Spleen (tissue), 11 donors: ENCODE results near the gene CHST13. TPM values are rescaled to one million over a fixed set of nuclear protein-coding genes. Genes with fewer than 3 reads are reported as not detected.
A peak's percentile ranks its signal among the peaks of the same experiment; 100 is the strongest.

Experiments used
- DNase-seq: peaks from one replicate; pipeline ENCODE4 v3.0.0-alpha.2; 2020
- H3K27ac ChIP-seq, 8 donors: fragments of 200-600 bp; sonication (generic) in 7 of 8; 1 replicate in 4 of 8; 2 replicates in 4 of 8; pipeline versions ENCODE4 v1.5.0 to v1.8.0; 2016 to 2021; ENCODE audit warnings: inconsistent platforms in 4 of 8, mild to moderate bottlenecking in 4 of 8, moderate library complexity in 1 of 8
- H3K27me3 ChIP-seq, 7 donors: fragments of 200-600 bp; sonication (generic) in 6 of 7; replicated peaks in 1 of 7; 1 replicate in 4 of 7; 2 replicates in 3 of 7; pipeline versions ENCODE4 v1.5.0 to v1.8.0; 2016 to 2021; ENCODE audit warnings: inconsistent platforms in 3 of 7, mild to moderate bottlenecking in 1 of 7
- H3K36me3 ChIP-seq, 6 donors: fragments of 200-600 bp; sonication (generic) in 5 of 6; 1 replicate in 4 of 6; 2 replicates in 2 of 6; pipeline versions ENCODE4 v1.5.0 to v1.8.0; 2016 to 2021; ENCODE audit warnings: inconsistent platforms in 2 of 6
- H3K4me1 ChIP-seq, 6 donors: fragments of 200-600 bp; sonication (generic) in 5 of 6; 1 replicate in 3 of 6; 2 replicates in 3 of 6; pipeline versions ENCODE4 v1.5.0 to v1.8.0; 2016 to 2021; ENCODE audit warnings: inconsistent platforms in 3 of 6
- H3K4me3 ChIP-seq, 8 donors: fragments of 200-600 bp; sonication (generic) in 7 of 8; 1 replicate in 4 of 8; 2 replicates in 4 of 8; pipeline versions ENCODE4 v1.5.0 to v1.8.0; 2016 to 2021; ENCODE audit warnings: inconsistent platforms in 4 of 8, mild to moderate bottlenecking in 4 of 8, moderate library complexity in 2 of 8
- H3K9me3 ChIP-seq, 8 donors: fragments of 200-600 bp; sonication (generic) in 7 of 8; 1 replicate in 4 of 8; 2 replicates in 4 of 8; pipeline versions ENCODE4 v1.5.0 to v1.8.0; 2016 to 2021; ENCODE audit warnings: inconsistent platforms in 4 of 8
- CTCF ChIP-seq, 11 experiments: fragments of 200-600 bp in 7 of 11; fragments of 450-650 bp in 4 of 11; sonication (generic) in 4 of 11; IDR thresholded peaks in 8 of 11; conservative IDR thresholded peaks in 3 of 11; 1 replicate in 7 of 11; 2 replicates in 4 of 11; pipeline versions ENCODE4 v1.4.0 to v1.8.0; 2016 to 2021; ENCODE audit warnings: antibody characterized with exemption in 11 of 11, inconsistent platforms in 4 of 11, mild to moderate bottlenecking in 1 of 11
- POLR2A ChIP-seq, 3 donors: fragments of 450-650 bp; IDR thresholded peaks; one replicate each; pipeline ENCODE4 v1.5.1; 2017; ENCODE audit warnings: antibody characterized with exemption in 3 of 3, mild to moderate bottlenecking in 1 of 3
- POLR2AphosphoS5 ChIP-seq, 3 donors: sonication (generic); formaldehyde crosslinking; IDR thresholded peaks; one replicate each; pipeline ENCODE4 v1.5.1; 2017; ENCODE audit warnings: antibody characterized with exemption in 3 of 3
- WGBS, 5 donors: extraction: QIAGEN DNeasy Blood & Tissue Kit in 3 of 5; methylation state at CpG; one replicate each; pipeline versions ENCODE4 v1.1.5 to v1.1.7; 2013 to 2018; 5-methylcytosine and 5-hydroxymethylcytosine counted together
- intact Hi-C: fragments of 100-400 bp; cut with DNase I; formaldehyde crosslinking; loops from one replicate; pipeline ENCODE4 v1.15.0; 2023; ENCODE audit warnings: low total_unique reads
- polyA plus RNA-seq, 3 donors: library from polyadenylated mRNA; stranded (reverse); fragments of 200-250 nt; gene quantifications; one replicate each; pipeline ENCODE4 v1.2.1, GENCODE V29; 2013
- total RNA-seq, 7 donors: library from RNA; depleted of rRNA in 3 of 7; stranded (reverse); fragments of >200 nt in 3 of 7; fragmentation: NEBNext Ultra II Directional in 4 of 7; extraction: Animal tissue kit (Norgen Biotek cat#: 25700) in 4 of 7; gene quantifications; one replicate each; pipeline versions ENCODE4 v1.1.0 to v1.2.1, GENCODE V29; 2016 to 2021
- donor health status: healthy with polysubstance abuse.
- donor health status: DM: no; HTN: no; CAD: no; lungs with moderate emphysema.
- donor health status: DM: no; HTN: no; CAD: no.
- donor health status: Bipolar disorder and iron deficiency.
- donor health status: healthy.
- donor health status: DM: no; HTN: no; CAD: no.
- donor health status: DM: yes; HTN: yes; CAD: no.

CHST13 gene
- total and polyA plus RNA-seq, 10 donors, result 0.26 to 11.2 (median 2.9) TPM

GRCh38 chr3:126556637-126557414 is 32.9 kb downstream of the CHST13 start:
- no peak overlapping the region for H3K4me3 ChIP-seq
- TF ChIP-seq POLR2A (IDR thresholded peaks at IDR 0.05), result no peak
- no peak for TF ChIP-seq POLR2AphosphoS5 (IDR thresholded peaks at IDR 0.05)
- TF ChIP-seq CTCF (IDR thresholded peaks at IDR 0.05 in 8 of 11, conservative IDR thresholded peaks at IDR 0.05 in 3 of 11), result no peak
- intact Hi-C loops, result no loop called here
- no peak overlapping the region for H3K27ac ChIP-seq
- peaks cover 0 to 12% (median 0%) of the 10 kb centered on the region in 6 donors for H3K4me1 ChIP-seq
- DNase-seq, result peak; percentile 47
- WGBS, 5 donors, result 89 to 93% (median 91%) methylated on average over 8 of the region's 8 CpGs
- H3K36me3 ChIP-seq, result no peaks in the 10 kb centered on the region
- no peaks in the 10 kb centered on the region for H3K27me3 ChIP-seq
- H3K9me3 ChIP-seq, result peaks cover 0 to 8% (median 7%) of the 10 kb centered on the region in 8 donors

- Histone ChIP-seq H3K27ac (no peak overlapping the region), H3K9me3 (peaks cover 0 to 13% (median 12%) of the 10 kb centered on the region in 8 donors), H3K4me1 (peaks cover 0 to 12% (median 0%) of the 10 kb centered on the region in 6 donors), H3K36me3 (no peaks in the 10 kb centered on the region), H3K27me3 (no peaks in the 10 kb centered on the region), H3K4me3 (no peak overlapping the region)
- WGBS, 5 donors, result 95 to 99% (median 96%) methylated on average over 4 to 11 of the region's 11 CpGs
- DNase-seq, result peak; percentile 56
- intact Hi-C loops, result no loop called here
- TF ChIP-seq POLR2AphosphoS5 (IDR thresholded peaks at IDR 0.05) (no peak), POLR2A (IDR thresholded peaks at IDR 0.05) (no peak), CTCF (IDR thresholded peaks at IDR 0.05 in 8 of 11, conservative IDR thresholded peaks at IDR 0.05 in 3 of 11) (no peak)
Measured at GRCh38 chr3:126557415-126557745, 33.4 kb downstream of the CHST13 start.

- TF ChIP-seq POLR2A (IDR thresholded peaks at IDR 0.05), result no peak
- no peak for TF ChIP-seq CTCF (IDR thresholded peaks at IDR 0.05 in 8 of 11, conservative IDR thresholded peaks at IDR 0.05 in 3 of 11)
- TF ChIP-seq POLR2AphosphoS5 (IDR thresholded peaks at IDR 0.05), result no peak
- 73 to 91% (median 86%) methylated on average over 4 to 6 of the region's 6 CpGs for WGBS, 5 donors
- no peak overlapping the region for H3K27ac ChIP-seq
- peaks cover 0 to 17% (median 16%) of the 10 kb centered on the region in 8 donors for H3K9me3 ChIP-seq
- no peaks in the 10 kb centered on the region for H3K27me3 ChIP-seq
- peaks cover 0 to 12% (median 0%) of the 10 kb centered on the region in 6 donors for H3K4me1 ChIP-seq
- intact Hi-C loops, result no loop called here
- H3K36me3 ChIP-seq, result no peaks in the 10 kb centered on the region
- DNase-seq, result peak; percentile 56
- no peak overlapping the region for H3K4me3 ChIP-seq
Measured at GRCh38 chr3:126557761-126558160, 33.8 kb downstream of the CHST13 start.

GRCh38 chr3:126558336-126559071 is 34.5 kb downstream of the CHST13 start, which contains the start of gene C3orf22:
TSS of gene C3orf22 (minus strand) at chr3:126558932. CDS start at chr3:126553390, 5,542 bp downstream.
- Histone ChIP-seq H3K27ac (no peak within 1 kb of the TSS), H3K4me1 (peaks cover 0 to 12% (median 0%) of the 10 kb centered on the region in 6 donors), H3K27me3 (no peaks in the 10 kb centered on the region), H3K4me3 (no peak within 1 kb of the TSS), H3K36me3 (no peaks in the 10 kb centered on the region), H3K9me3 (peaks cover 0 to 24% (median 17%) of the 10 kb centered on the region in 8 donors)
- 72 to 90% (median 78%) methylated on average over 7 to 9 of the region's 9 CpGs for WGBS, 5 donors
- TF ChIP-seq POLR2A (IDR thresholded peaks at IDR 0.05), result no peak
- TF ChIP-seq CTCF (IDR thresholded peaks at IDR 0.05 in 8 of 11, conservative IDR thresholded peaks at IDR 0.05 in 3 of 11), result no peak
- no peak for TF ChIP-seq POLR2AphosphoS5 (IDR thresholded peaks at IDR 0.05)
- DNase-seq, result peak; percentile 61
- intact Hi-C loops, result no loop called here
